NCI-H446 treated with DMSO at 0.1 percent for 48 hours (cell line): Measurements from ENCODE around the gene COL21A1.
A peak's percentile ranks its signal among the peaks of the same experiment; 100 is the strongest.

ENCODE experiments used
- DNase-seq: peaks from one replicate; lab custom pipeline; 2025; lab: John Stamatoyannopoulos, UW

COL21A1 gene

GRCh38 chr6:56245903-56246351 lies 1.5 kb downstream of the COL21A1 start:
- no peak for DNase-seq

DNA sequence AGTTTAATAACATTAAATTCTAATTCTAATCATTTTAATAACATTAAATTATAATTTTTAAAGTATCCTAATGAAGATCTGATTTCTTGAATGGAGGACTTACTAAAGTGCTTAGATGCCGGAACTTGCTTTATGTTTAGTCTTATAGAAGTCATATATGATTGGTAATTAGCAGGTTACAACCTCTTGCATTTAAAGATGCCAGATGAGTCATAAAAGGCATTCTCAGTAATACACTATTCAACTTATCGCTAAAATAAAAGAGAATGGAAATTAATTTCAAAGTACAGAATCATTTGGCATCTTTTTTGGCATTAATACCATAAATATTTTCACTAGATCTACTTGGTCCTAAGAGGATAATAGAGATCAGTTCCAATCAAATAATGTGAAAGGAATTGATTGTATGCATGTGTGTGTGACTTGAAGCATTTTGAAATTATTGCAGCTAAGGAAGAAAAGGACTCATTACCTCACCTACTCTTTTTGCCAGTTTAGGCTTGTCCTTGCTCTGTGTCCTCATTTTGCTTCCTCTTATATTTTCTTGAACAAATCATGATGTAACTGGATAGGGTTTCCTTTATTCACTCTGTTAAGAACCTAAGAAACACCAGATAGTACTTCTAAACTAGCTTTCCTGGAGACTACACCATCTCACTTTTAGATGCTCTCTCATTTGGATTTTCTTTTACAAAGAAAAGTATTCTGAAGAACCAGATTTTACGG lies 2.7 kb downstream of the COL21A1 start:
- no peak for DNase-seq

DNA sequence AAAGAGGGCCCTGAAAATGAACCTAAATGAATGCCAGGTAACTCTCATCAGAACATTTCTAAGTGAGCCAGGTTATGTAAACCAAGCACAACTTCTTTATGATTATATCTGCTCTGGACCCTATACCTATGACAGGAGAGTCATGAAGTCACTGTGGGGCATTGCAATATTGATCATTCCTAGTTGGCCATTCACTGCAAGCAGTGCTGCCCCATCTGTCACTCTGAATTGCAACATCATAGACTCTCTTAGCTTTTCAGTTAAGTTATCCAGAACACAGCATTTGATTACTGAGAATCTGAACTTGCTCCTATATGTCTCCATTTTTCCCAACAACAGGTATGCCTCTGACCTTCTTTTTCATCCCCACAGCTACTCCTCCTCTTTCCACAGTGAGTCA lies 3.3 kb downstream of the COL21A1 start:
- no peak for DNase-seq

GRCh38 chr6:56243518-56244070 lies 3.8 kb downstream of the COL21A1 start:
- no peak for DNase-seq

DNA sequence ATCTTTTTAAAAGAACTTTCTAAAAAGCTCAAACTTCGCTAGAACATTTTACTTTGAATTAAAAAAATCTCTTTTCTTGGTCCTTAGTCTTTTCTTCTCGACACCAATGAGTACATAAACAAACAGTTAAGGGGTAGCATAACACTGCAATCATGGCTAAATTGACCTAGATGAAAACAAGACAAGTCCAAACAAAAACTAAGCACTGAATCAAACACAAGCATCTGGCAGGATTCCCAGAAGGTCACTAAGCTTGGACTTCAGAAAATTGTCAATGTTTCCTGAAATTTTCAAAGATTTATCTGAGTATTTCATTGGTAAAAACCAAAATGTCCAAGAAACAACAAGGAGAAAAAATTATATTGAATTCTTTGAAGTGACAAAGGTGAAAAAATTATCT lies 5.0 kb downstream of the COL21A1 start:
- peak; percentile 12 for DNase-seq

DNA sequence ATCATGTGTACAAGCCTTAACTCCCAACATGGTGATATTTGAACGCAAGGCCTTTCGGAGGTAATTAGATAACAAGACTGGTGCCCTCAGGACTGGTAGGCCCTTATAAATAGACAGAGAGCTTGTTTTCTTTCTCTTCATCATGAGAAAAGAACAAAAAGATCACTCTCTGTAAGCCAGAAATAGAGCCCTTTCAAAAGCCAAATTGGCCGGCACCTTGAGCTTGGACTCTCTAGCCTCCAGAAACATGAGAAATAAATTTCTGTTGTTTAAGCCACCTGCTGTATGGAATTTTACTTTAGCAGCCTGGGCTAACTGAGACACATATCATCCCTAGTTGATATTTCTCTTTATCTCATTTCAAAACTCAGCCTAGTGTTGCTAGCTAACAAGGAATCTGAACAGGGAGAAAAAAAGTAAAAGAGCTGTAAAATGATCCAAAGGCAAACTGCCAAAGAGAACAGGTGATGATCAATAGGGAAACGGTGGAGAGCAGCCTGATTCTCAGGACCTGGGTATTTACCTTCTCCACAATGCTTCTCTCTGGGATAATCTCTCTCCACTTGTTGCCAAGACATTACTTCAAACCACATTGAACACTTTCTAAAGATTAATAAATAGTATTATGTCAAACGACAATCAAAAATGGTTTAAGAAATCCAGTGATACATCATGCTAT lies 6.1 kb downstream of the COL21A1 start:
- no peak for DNase-seq

GRCh38 chr6:56238352-56238751 lies 9.0 kb downstream of the COL21A1 start:
- no peak for DNase-seq

DNA sequence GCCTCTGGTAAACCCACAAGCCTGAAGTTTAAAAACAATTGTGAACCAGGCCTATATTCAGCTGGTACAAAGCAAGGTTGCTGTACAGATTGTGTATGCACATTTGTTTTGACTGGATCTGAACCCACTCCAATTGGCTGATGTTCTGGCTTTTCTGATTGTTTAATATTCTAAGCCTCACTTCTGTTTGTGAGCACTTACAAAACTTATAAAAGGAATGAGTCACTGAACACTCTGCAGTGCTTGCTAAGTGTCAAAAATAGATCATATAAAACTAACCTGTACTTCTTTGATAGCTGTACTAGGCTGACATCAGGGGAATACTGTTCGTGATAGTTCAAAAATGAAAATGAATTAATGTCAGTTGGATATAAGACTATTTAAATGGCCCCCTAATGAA lies 12.1 kb downstream of the COL21A1 start:
- peak; percentile 37 for DNase-seq

DNA sequence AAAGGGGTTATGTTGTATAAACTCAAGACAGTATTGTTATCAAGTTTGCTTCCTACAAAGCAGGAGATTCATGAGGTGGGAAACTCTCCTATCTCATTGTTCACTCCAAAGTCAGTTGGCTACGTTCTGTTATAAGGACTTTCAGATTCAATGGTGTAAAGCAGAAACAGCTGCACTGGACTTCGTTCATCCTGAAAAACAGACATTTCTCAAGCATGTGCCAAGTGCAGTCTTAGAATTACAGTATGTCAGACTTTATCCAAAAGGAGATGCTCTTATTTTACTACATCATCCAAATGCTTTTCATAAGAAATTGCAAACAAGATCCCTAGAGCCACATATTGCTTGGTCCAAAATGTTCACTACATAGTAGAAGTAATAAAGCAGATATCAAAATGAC lies 14.9 kb downstream of the COL21A1 start:
- DNase-seq, result no peak

- DNase-seq, result no peak
Observed at GRCh38 chr6:56231827-56232226, 15.6 kb downstream of the COL21A1 start.

DNA sequence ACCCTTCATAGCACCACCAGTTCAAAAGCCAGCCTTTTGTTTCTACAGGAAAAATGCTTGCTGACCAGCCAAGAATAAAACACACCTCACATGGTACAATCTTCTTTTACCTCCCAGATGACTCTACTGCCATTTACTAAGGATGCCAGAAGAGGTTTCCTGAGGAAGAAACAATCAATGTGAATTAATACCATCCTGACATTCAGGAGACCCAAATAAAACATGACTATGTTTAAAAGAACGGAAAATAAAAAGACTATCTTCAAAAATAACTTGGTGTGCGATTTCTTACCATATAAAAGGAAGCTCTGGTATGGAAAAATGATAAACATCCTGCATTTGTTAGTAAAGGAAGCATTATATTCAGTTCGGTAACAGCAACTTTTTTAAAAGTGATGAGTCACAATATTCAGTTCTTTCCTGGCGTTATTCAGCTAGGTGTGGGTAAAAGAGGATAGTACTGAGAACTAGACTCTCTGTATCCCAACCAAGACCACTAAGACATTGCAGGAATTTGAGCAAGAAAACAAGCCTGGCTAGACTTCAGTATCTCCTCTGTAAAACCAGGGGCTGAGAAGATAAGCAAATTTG lies 16.3 kb downstream of the COL21A1 start:
- DNase-seq, result no peak

GRCh38 chr6:56227071-56227879 lies 20.1 kb downstream of the COL21A1 start:
- no peak for DNase-seq

GRCh38 chr6:56223995-56224394 lies 23.4 kb downstream of the COL21A1 start:
- no peak for DNase-seq

GRCh38 chr6:56222499-56222898 lies 24.9 kb downstream of the COL21A1 start:
- no peak for DNase-seq

DNA sequence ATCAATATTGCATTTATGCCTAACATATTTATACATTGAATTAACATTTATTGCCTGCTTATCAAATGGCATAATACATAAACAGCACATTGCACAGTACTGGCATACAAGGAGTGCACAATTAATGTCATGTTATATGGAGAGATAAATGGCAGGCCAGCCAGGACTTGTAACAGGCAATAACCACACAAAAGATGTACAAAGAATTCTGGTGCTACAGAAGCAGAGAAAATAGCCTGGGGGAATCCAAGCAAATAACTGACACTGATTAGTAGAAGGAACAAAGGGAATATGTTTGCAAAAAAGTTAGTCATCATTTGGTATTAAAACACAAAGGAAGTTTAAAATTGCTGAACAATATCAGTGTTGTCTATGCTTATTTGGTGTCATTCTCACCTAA lies 27.3 kb downstream of the COL21A1 start:
- no peak for DNase-seq

DNA sequence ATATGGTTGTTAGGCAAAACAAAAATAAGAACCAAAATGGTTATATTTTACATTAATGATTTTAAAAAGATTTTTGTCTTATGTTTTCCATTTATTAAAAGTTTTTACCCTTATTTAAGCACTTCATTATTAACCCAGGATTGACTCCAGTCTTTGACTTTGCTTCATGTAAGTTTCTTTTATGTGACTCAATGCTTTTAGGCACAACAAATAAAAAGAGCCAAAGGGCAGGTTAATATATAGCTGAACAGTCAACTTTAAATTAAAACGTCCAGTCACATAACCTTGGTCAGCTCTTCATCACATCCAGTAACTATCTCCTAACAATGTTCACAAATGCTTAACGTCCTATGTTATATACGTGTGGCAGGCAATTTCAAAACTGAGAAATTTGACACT lies 32.7 kb downstream of the COL21A1 start:
- DNase-seq, result no peak

DNA sequence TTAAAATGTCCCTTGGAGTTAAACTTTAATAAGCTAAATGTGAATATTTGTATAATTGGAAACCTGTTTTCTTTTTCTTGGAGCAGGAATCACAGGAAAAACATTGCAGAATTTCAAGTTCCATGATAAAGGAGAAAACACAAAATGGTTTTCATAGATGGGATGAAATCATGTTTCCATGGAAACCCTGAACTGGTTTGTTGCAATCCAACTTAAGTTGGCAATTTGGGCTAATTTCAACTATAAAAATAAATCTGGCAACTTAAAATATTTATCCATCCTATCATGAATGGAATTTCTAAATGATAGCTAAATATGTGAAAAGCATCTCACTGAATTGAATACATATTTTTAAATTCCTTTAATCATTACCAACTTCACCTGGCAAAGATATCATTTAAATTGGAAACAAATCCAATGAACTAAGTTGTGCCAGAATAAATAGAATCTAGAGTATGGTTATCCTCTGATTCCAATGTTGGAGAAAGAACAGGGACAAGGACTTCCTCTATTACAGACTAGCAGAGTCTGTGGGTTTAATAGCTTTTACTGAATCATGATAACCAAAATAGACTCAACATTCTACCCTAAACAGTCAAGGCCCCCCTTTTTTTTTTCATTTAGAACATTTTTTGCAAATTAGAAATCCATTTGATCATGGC lies 33.2 kb downstream of the COL21A1 start:
- DNase-seq, result no peak

- DNase-seq, result no peak
Observed at GRCh38 chr6:56211724-56212123, 35.7 kb downstream of the COL21A1 start.

- no peak for DNase-seq
Observed at GRCh38 chr6:56204134-56204533, 43.2 kb downstream of the COL21A1 start.

DNA sequence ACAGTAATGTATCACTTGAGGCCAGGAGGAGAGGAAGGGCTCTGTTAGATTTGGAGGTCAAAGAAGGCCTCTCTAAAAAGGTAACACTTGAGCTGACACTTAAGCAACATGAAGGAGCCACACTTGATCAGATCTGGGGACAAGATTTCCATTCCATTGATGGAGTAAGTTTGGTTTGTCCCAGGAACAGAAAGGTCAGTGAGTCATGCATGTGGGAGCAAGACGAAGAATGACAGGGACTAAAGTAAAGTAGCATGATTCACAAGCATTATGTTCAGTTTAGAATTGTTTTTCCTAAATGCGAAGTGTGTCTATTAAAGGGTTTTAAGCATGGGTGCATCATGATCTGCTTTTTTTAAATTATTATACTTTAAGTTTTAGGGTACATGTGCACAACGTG lies 47.4 kb downstream of the COL21A1 start:
- no peak for DNase-seq

DNA sequence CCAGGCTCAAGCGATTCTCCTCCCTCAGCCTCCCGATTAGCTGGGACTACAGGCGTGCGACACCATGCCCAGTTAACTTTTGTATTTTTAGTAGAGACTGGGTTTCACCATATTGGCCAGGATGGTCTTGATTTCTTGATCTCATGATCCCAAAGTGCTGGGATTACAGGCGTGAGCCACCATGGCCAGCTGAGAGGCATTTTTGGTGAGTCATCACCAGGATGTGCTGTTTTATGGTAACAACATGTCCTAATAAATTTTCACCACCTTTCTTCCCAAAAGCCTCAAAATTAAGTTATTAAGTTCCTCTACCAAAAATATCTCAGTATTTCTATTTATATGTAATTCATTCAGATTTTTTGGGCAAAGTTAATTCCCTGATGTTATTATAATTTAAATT lies 53.5 kb downstream of the COL21A1 start:
- DNase-seq, result no peak

- no peak for DNase-seq
Observed at GRCh38 chr6:56188429-56188828, 59.0 kb downstream of the COL21A1 start.
